Measurements from ENCODE around the gene CERK.

GRCh38 chr22:46659059-46659790 is 78.8 kb downstream of the CERK start:
- TF ChIP-seq CTCF (IDR thresholded peaks at IDR 0.05; ENCODE audit: low read length), result no peak
- TF ChIP-seq EZH2phosphoT487 (IDR thresholded peaks at IDR 0.05; ENCODE audit: low read length), result no peak
- no peak for TF ChIP-seq EZH2 (optimal IDR thresholded peaks at IDR 0.05; ENCODE audit: low read depth, low read length)
